ENCODE measurements around the gene VASH2.
A peak's percentile ranks its signal among the peaks of the same experiment; 100 is the strongest.
"Not testable (repeated sequence)": the region's sequence is repeated elsewhere in the genome, so short reads cannot be mapped to it uniquely, and the experiment has no call there.

The VASH2 gene

GRCh38 chr1:212950243-212951125 is at the start of gene VASH2:
Gene VASH2 (plus strand): TSS chr1:212950541. CDS start chr1:212951543, 1,002 bp downstream.
- peak; percentile 59 for DNase-seq

DNA sequence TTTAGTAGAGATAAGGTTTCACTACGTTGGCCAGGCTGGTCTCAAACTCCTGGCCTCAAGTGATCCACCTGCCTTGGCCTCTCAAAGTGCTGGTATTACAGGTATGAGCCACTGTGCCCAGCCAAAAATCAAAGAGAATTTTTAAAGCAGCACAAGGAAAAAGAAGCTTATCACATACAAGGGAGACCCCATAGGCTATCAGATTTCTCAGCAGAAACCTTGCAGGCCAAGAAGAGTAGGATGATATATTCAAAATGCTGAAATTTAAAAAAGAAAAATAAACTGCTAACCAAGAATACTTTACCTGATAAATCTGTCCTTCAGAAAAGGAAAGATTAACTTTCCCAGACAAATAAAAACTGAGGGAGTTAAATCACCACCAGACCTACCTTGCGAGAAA is 49.1 kb upstream of the VASH2 start:
- DNase-seq: no peak

DNA sequence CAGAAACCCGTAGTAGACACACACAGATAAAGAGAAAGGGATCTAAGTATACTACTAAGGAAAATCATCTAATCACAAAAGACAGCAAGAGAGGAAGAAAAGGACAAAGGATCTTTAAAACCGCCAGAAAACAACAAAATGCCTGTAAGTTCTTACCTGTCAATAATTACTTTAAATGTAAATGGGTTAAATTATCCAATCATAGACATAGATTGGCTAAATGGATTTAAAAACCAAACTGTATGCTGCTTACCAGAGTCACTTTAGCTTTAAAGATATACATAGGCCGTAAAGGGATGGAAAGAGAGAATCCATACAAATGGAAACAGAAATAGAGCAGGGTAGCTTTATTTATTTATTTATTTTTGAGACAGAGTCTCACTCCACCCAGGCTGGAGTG is 48.3 kb upstream of the VASH2 start:
- DNase-seq: no peak

GRCh38 chr1:212903664-212904063 is 46.7 kb upstream of the VASH2 start:
- DNase-seq: no peak

GRCh38 chr1:212908071-212908470 is 42.3 kb upstream of the VASH2 start:
- not testable (repeated sequence) for DNase-seq

DNA sequence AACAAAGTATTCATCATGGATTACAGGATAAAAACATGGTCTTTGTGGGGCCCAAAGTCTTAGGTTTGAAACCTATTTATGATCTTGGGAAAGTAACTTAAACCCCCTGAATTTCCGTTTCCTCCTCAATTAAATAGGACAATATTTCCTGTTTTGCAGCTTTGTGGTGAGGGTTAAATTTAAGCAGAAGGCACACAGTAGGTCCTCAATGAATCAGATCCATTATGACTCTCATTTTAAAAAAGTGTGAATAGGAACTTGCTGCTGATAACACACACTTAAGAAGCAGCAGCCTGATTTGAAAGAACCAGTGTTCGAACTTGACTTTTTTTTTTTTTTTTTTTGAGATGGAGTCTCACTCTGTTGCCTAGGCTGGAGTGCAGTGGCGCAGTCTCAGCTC is 41.4 kb upstream of the VASH2 start:
- DNase-seq: no peak

DNA sequence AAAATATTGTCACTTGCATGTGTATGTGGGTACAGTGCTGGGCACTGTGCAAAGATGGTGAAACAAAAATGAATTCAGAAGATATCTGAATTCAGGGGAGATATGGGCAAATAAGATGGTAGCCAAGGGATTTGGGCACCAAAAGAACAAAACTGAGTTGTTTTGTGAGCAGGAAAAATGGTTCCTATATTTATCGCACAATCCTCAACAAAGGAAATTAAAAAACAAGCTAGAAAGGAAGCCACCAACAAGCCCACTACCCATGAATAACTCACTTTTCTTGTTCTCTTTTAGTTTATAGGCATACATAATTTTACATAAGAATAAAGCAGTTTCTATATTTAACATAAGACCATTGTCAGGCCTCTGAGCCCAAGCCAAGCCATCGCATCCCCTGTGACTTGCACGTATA is 40.7 kb upstream of the VASH2 start:
- DNase-seq: no peak

- not testable (repeated sequence) for DNase-seq
Observed at GRCh38 chr1:212910213-212910612, 40.1 kb upstream of the VASH2 start.

DNA sequence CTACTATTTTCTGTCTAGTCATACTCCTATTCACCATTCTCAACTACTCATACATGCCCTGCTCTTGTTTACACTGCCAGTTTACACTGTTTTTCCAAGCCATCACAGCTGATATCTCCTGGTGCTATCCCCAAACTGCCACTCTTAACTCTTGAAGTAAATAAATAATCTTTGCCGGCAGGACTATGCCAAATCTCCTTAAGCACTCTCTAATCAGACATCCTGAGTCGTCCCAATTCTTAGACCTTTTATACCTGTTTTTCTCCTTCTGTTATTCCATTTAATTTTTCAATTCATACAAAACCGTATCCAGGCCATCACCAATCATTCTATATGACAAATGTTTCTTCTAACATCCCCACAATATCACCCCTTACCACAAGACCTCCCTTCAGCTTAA is 36.7 kb upstream of the VASH2 start:
- not testable (repeated sequence) for DNase-seq

- not testable (repeated sequence) for DNase-seq
Observed at GRCh38 chr1:212914110-212914509, 36.2 kb upstream of the VASH2 start.

GRCh38 chr1:212914789-212915188 is 35.6 kb upstream of the VASH2 start:
- DNase-seq: no peak

DNA sequence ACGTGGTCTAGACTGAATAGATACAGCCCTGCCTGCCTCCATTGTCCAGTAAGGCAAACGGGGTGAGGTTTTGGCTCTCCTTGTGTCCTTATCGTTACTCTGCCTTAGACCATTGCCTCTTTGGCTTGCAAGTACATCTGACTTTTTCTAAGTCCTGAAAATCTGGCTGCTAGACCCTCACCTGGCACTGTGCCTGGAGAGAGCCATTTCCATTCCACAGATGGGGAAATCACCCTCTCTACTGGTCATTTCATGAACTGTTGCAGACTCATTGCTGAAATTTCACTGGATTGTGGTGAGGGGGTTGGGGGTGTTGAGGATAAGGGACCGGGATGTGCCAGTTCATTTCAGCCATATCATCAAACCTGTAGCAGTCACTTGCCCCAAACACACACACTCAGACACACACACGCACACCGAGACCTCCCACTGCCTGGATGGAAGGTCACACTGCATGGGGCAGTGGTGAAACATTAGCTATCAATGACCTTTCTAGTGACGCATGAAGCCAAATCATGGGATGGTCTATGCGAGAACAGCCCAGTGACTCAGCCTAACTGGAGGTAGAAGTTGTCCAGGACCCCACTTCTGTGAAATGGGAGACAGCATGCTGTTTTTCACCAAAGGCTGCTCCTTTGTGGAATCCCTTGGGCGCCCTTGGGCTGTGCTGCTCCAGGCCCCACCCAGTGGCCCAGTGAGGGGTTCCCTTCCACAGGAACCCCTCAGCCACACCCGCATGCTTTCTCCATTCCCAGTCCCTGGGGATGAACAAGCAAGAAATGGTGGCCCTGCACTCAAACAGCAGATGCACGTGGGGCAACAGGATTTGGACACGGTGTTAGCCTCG is 34.9 kb upstream of the VASH2 start:
- DNase-seq: no peak

- DNase-seq: peak; percentile 1
Observed at GRCh38 chr1:212916481-212917133, 33.7 kb upstream of the VASH2 start.

- no peak for DNase-seq
Observed at GRCh38 chr1:212917134-212917485, 33.2 kb upstream of the VASH2 start.

DNA sequence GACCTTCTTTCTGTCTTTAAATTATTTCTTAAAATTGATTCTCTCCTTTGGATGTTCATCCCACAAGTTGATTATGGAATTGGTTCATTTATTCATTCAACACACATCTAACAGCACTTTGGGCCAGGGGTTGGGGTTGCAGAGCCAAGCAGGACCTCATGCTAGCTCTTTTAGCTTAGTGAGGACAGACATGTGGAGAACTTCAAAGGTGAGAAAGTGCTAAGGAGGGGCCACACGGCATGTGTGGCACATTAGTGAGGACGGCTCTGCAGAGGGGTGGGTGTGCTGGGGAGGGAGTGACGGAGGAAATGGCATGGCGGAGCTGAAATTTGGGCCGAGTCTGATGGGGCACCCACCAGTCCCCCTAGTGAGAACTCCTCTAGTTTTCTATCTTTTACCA is 32.5 kb upstream of the VASH2 start:
- no peak for DNase-seq

DNA sequence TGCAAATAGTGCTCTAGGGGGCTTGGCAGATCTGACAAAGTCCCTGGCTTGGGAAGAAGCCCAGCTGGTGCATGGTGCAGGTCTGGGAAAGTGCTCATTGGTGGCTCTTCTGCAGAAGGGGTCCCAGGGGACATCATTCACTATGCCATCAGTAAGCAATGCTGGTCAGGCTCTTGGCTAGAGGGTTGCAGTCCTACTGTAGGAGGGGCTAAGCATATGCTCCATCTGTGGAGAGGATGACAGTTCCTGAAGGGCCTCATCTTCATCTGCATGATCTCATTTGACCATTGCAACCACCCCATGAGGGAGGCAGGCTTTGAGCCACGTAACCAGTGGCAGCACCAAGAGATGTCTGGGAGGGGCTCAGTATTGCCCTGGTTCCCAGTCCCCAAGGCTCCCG is 31.5 kb upstream of the VASH2 start:
- no peak for DNase-seq

- no peak for DNase-seq
Observed at GRCh38 chr1:212920246-212920645, 30.1 kb upstream of the VASH2 start.

GRCh38 chr1:212920896-212921295 is 29.4 kb upstream of the VASH2 start:
- DNase-seq: no peak

DNA sequence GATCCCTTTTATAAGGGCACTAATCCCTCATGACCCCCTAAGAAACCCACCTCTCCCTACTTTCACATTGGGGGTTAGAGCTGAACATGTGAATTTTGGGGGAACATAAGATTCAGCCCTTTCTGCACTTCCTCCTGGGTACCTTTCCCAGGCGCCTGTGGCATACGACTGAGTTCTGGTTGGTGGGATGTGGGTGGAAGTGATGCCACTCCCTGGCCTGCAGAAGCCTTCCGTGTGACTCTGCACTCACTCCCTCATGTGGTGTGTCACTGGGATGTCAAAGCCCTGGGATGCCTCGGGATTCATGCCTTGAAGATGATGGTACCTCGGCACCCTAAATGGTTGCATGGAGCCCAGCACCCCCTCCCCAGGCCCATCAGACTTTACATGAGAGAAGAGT is 28.3 kb upstream of the VASH2 start:
- no peak for DNase-seq

DNA sequence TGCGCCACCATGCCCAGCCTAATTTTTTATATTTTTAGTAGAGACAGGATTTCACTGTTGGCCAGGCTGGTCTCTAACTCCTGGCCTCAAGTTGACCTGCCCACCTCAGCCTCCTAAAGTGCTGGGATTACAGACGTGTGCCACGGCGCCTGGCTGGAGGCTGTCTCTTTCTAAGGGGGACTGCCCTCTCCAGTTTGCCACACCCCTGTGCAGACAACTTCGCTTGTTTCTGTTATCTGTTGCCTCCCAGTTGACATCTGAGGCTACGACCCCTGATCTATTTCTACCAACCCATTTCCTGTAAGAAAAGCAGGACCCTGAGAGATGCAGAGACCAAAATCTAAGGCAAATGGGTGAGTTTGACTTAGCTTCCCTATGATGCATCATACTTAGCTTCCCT is 24.0 kb upstream of the VASH2 start:
- DNase-seq: no peak

- DNase-seq: no peak
Observed at GRCh38 chr1:212928323-212929291, 21.7 kb upstream of the VASH2 start.

DNA sequence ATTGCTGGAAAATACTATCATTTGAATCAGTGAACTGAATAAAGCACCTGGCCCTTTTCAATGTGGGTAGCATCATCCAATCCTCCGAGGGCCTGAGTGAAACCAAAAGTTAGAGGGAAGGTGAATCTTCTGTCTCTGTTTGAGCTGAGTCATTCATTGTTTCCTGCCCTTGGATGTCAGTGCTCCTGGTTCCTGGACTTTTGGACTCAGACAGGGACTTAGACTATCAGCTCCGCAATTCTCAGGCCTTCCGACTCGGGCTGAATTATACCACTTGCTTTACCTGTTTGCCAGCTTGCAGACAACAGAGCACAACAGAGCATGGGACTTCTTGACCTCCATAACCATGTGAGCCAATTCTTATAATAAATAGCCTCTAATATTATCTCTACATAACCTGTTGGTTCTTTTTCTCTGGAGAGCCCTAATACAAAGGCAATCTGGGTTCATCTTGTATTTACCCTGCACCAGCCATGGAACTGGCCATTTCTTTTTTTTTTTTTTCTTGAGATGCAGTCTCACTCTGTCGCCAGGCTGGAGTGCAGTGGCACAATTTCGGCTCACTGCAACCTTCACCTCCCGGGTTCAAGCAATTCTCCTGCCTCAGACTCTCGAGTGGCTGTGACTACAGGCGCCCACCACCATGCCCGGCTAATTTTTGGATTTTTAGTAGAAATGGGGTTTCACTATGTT is 19.2 kb upstream of the VASH2 start:
- no peak for DNase-seq
